Measurements from ENCODE around the gene NT5C.

Gene NT5C

GRCh38 chr17:75087182-75087557 lies 44.4 kb downstream of the NT5C start:
- Histone ChIP-seq H3K27me3 (replicated peaks; ENCODE audit: insufficient read depth, low read length) (no peaks in the 10 kb centered on the region), H3K9ac (ENCODE audit: low read length) (no peak overlapping the region), H4K20me1 (ENCODE audit: insufficient read depth, low read length) (no peaks in the 10 kb centered on the region), H3K79me2 (ENCODE audit: low read length) (no peaks in the 10 kb centered on the region), H3F3A (ENCODE audit: insufficient read depth, low read length) (no peaks in the 10 kb centered on the region; the same call in 1 of the 2 replicates), H3K4me2 (ENCODE audit: low read depth, low read length) (peak overlapping the region; percentile 24; the same call in 1 of the 2 replicates), H3K4me3 (ENCODE audit: low read length) (no peak overlapping the region), H3K4me1 (ENCODE audit: low read length) (peaks cover 5% of the 10 kb centered on the region; the same call in 1 of the 2 replicates), H3K9me2 (replicated peaks; ENCODE audit: insufficient read depth, low read length) (no peaks in the 10 kb centered on the region), H3K36me3 (replicated peaks; ENCODE audit: insufficient read depth, low read length) (no peaks in the 10 kb centered on the region), H3K9me3 (replicated peaks; ENCODE audit: insufficient read depth, low read length) (no peaks in the 10 kb centered on the region), H2AFZ (ENCODE audit: low read length) (peak overlapping the region; percentile 35; the same call in 1 of the 2 replicates), H3K27ac (ENCODE audit: low read length) (no peak overlapping the region)
- no peak for DNase-seq
- TF ChIP-seq EZH2phosphoT487 (IDR thresholded peaks at IDR 0.05; ENCODE audit: low read length), result no peak
- no peak for TF ChIP-seq EZH2 (optimal IDR thresholded peaks at IDR 0.05; ENCODE audit: low read depth, low read length)
- TF ChIP-seq CTCF (IDR thresholded peaks at IDR 0.05; ENCODE audit: low read length), result no peak

GRCh38 chr17:75086496-75087181 lies 44.9 kb downstream of the NT5C start:
- H3K4me2 ChIP-seq (ENCODE audit: low read depth, low read length), result no peak overlapping the region
- H3F3A ChIP-seq (ENCODE audit: insufficient read depth, low read length), result no peaks in the 10 kb centered on the region; the same call in 1 of the 2 replicates
- no peak overlapping the region for H3K9ac ChIP-seq (ENCODE audit: low read length)
- TF ChIP-seq EZH2phosphoT487 (IDR thresholded peaks at IDR 0.05; ENCODE audit: low read length), result no peak
- TF ChIP-seq EZH2 (optimal IDR thresholded peaks at IDR 0.05; ENCODE audit: low read depth, low read length), result no peak
- TF ChIP-seq CTCF (IDR thresholded peaks at IDR 0.05; ENCODE audit: low read length), result no peak
- H3K9me2 ChIP-seq (replicated peaks; ENCODE audit: insufficient read depth, low read length), result no peaks in the 10 kb centered on the region
- no peaks in the 10 kb centered on the region for H3K79me2 ChIP-seq (ENCODE audit: low read length)
- H3K27me3 ChIP-seq (replicated peaks; ENCODE audit: insufficient read depth, low read length), result no peaks in the 10 kb centered on the region
- H3K4me3 ChIP-seq (ENCODE audit: low read length), result no peak overlapping the region
- H4K20me1 ChIP-seq (ENCODE audit: insufficient read depth, low read length), result no peaks in the 10 kb centered on the region
- no peak for DNase-seq
- peaks cover 5% of the 10 kb centered on the region; the same call in 1 of the 2 replicates for H3K4me1 ChIP-seq (ENCODE audit: low read length)
- H3K27ac ChIP-seq (ENCODE audit: low read length), result no peak overlapping the region
- no peaks in the 10 kb centered on the region for H3K36me3 ChIP-seq (replicated peaks; ENCODE audit: insufficient read depth, low read length)
- no peaks in the 10 kb centered on the region for H3K9me3 ChIP-seq (replicated peaks; ENCODE audit: insufficient read depth, low read length)
- H2AFZ ChIP-seq (ENCODE audit: low read length), result no peak overlapping the region

- peaks cover 5% of the 10 kb centered on the region; the same call in 1 of the 2 replicates for H3K4me1 ChIP-seq (ENCODE audit: low read length)
- peak; percentile 55 for DNase-seq
- no peak overlapping the region for H3K27ac ChIP-seq (ENCODE audit: low read length)
- H3K4me2 ChIP-seq (ENCODE audit: low read depth, low read length), result no peak overlapping the region
- no peaks in the 10 kb centered on the region for H3K36me3 ChIP-seq (replicated peaks; ENCODE audit: insufficient read depth, low read length)
- peak overlapping the region; percentile 48; the same call in 1 of the 2 replicates for H2AFZ ChIP-seq (ENCODE audit: low read length)
- no peaks in the 10 kb centered on the region for H3K27me3 ChIP-seq (replicated peaks; ENCODE audit: insufficient read depth, low read length)
- no peaks in the 10 kb centered on the region; the same call in 1 of the 2 replicates for H3F3A ChIP-seq (ENCODE audit: insufficient read depth, low read length)
- H3K9me2 ChIP-seq (replicated peaks; ENCODE audit: insufficient read depth, low read length), result no peaks in the 10 kb centered on the region
- H3K4me3 ChIP-seq (ENCODE audit: low read length), result no peak overlapping the region
- no peak for TF ChIP-seq EZH2phosphoT487 (IDR thresholded peaks at IDR 0.05; ENCODE audit: low read length)
- TF ChIP-seq EZH2 (optimal IDR thresholded peaks at IDR 0.05; ENCODE audit: low read depth, low read length), result no peak
- TF ChIP-seq CTCF (IDR thresholded peaks at IDR 0.05; ENCODE audit: low read length), result no peak
- H3K79me2 ChIP-seq (ENCODE audit: low read length), result no peaks in the 10 kb centered on the region
- H4K20me1 ChIP-seq (ENCODE audit: insufficient read depth, low read length), result no peaks in the 10 kb centered on the region
- no peaks in the 10 kb centered on the region for H3K9me3 ChIP-seq (replicated peaks; ENCODE audit: insufficient read depth, low read length)
- no peak overlapping the region for H3K9ac ChIP-seq (ENCODE audit: low read length)
These were observed 47.4 kb downstream of the NT5C start for GRCh38 chr17:75084039-75084660.

Measured in MM.1S (cell line).